Panc1 (cell line): ENCODE measurements around the gene PTPN1.

Experiments used
- CTCF ChIP-seq: fragments of 450-650 bp; IDR thresholded peaks from 2 replicates; pipeline ENCODE4 v1.5.1; 2017; ENCODE audit warnings: mild to moderate bottlenecking
- POLR2AphosphoS5 ChIP-seq: IDR thresholded peaks from 2 replicates; pipeline ENCODE4 v1.6.1; 2012; ENCODE audit warnings: mild to moderate bottlenecking, low read depth, low read length, moderate library complexity
- REST ChIP-seq, 2 experiments: IDR thresholded peaks; 2 replicates each; pipeline ENCODE4 v1.6.1; 2011 to 2012; ENCODE audit warnings: low read depth in 2 of 2, control low read depth in 1 of 2, low read length in 1 of 2, mild to moderate bottlenecking in 1 of 2, moderate library complexity in 1 of 2; ENCODE audit not compliant: insufficient read depth in 1 of 2
- SIN3A ChIP-seq: IDR thresholded peaks from 2 replicates; pipeline ENCODE4 v1.6.1; 2012; ENCODE audit warnings: low read depth, mild to moderate bottlenecking, low read length, moderate library complexity, borderline replicate concordance; ENCODE audit not compliant: insufficient read depth

GRCh38 chr20:50632236-50632635 is 122.1 kb downstream of the PTPN1 start:
- TF ChIP-seq POLR2AphosphoS5: no peak
- TF ChIP-seq CTCF: no peak
- no peak for TF ChIP-seq REST (IDR thresholded peaks at IDR 0.05; ENCODE audit: insufficient read depth in 1 of 2, low read depth in 2 of 2, low read length in 1 of 2)
- TF ChIP-seq SIN3A: no peak
